ENCODE measurements around the gene PARD6A. TPM values are rescaled to one million over a fixed set of nuclear protein-coding genes. Genes with fewer than 3 reads are reported as not detected.
A peak's percentile ranks its signal among the peaks of the same experiment; 100 is the strongest.

Gene PARD6A
- total and polyA plus RNA-seq, 3 experiments from 2014 or later: 14.7 to 18.3 (median 16.7) TPM

DNA sequence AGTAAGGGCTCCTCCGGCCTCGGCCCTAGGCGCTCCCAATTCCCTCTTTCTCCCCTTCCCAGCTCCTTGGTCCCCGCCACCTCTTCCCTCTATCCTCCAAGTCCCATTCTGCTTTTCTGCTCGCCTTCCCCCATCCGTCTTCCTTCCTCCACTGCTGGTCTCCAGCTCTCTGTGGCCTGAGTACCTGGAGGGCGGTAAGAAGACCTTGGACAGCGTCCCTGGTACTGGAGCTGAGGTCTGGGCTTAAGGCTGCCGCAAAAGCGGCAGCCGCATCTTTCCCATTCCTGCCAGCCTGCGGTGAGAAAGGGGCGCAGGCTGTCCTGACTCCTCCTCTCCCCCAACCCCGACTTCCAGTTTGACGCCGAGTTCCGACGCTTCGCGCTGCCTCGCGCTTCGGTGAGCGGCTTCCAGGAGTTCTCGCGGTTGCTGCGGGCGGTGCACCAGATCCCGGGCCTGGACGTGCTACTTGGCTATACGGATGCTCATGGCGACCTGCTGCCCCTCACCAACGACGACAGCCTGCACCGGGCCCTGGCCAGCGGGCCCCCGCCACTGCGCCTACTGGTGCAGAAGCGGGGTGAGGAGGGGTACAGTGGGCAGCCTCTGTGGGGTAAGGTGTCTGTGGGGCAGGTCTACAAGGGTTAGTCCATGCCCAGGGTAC, 471 bp downstream of the PARD6A start:
- Histone ChIP-seq H3K9me3 (ENCODE audit: low read length) (no peaks in the 10 kb centered on the region), H3K27me3 (ENCODE audit: insufficient read depth, low read length, poor library complexity, severe bottlenecking) (no peaks in the 10 kb centered on the region), H3K4me3 (ENCODE audit: low read length) (peak overlapping the region; percentile 60), H3K27ac (ENCODE audit: low read depth, low read length) (peak overlapping the region; percentile 98), H3K36me3 (ENCODE audit: insufficient read depth, low read length) (no peaks in the 10 kb centered on the region), H3K4me1 (ENCODE audit: insufficient read depth, low read length) (peaks cover 30% of the 10 kb centered on the region)
- Mint-ChIP-seq H3K4me1 (peaks cover 14 to 39% (median 17%) of the 10 kb centered on the region in 3 donors), H3K27me3 (peaks cover 0 to 3% of the 10 kb centered on the region in 2 donors), H3K36me3 (peaks cover 0 to 33% (median 0%) of the 10 kb centered on the region in 3 donors), H3K4me3 (peak overlapping the region; percentile 78 to 94 (median 92)), H3K9me3 (no peaks in the 10 kb centered on the region), H3K27ac (peak overlapping the region; percentile 84 to 99 (median 94))
- ChIA-PET CTCF (interaction anchor here (1.0 to 4.4 kb wide), 5 partner anchors 12 to 155 kb away, joined by 3 to 34 read pairs (median 5); partner anchors contain the start of genes CARMIL2 and CTCF), POLR2A (interaction anchor here (1.4 to 2.6 kb wide), 3 partner anchors 16 to 146 kb away, joined by 9 to 24 read pairs (median 16); partner anchors contain the start of genes CARMIL2, CTCF, RANBP10 and TSNAXIP1)
- DNase-seq: no peak

DNA sequence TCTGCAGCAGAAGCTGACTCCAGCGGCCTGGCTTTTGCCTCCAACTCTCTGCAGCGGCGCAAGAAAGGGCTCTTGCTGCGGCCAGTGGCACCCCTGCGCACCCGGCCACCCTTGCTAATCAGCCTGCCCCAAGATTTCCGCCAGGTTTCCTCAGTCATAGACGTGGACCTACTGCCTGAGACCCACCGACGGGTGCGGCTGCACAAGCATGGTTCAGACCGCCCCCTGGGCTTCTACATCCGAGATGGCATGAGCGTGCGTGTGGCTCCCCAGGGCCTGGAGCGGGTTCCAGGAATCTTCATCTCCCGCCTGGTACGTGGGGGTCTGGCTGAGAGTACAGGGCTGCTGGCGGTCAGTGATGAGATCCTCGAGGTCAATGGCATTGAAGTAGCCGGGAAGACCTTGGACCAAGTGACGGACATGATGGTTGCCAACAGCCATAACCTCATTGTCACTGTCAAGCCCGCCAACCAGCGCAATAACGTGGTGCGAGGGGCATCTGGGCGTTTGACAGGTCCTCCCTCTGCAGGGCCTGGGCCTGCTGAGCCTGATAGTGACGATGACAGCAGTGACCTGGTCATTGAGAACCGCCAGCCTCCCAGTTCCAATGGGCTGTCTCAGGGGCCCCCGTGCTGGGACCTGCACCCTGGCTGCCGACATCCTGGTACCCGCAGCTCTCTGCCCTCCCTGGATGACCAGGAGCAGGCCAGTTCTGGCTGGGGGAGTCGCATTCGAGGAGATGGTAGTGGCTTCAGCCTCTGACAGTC, 1.3 kb downstream of the PARD6A start:
- peaks cover 0 to 29% (median 0%) of the 10 kb centered on the region in 3 donors for H3K36me3 Mint-ChIP-seq
- H3K27me3 Mint-ChIP-seq: peaks cover 0 to 3% of the 10 kb centered on the region in 2 donors
- Histone ChIP-seq H3K4me1 (ENCODE audit: insufficient read depth, low read length) (peaks cover 33% of the 10 kb centered on the region), H3K4me3 (ENCODE audit: low read length) (no peak overlapping the region), H3K27me3 (ENCODE audit: insufficient read depth, low read length, poor library complexity, severe bottlenecking) (no peaks in the 10 kb centered on the region), H3K27ac (ENCODE audit: low read depth, low read length) (no peak overlapping the region), H3K36me3 (ENCODE audit: insufficient read depth, low read length) (no peaks in the 10 kb centered on the region), H3K9me3 (ENCODE audit: low read length) (no peaks in the 10 kb centered on the region)
- peaks cover 14 to 44% (median 20%) of the 10 kb centered on the region in 3 donors for H3K4me1 Mint-ChIP-seq
- no peaks in the 10 kb centered on the region for H3K9me3 Mint-ChIP-seq
- H3K4me3 Mint-ChIP-seq: peak overlapping the region in 6 of 7 donors; percentile 56 to 94 (median 88)
- ChIA-PET CTCF (interaction anchor here (0.8 to 7.7 kb wide), 6 partner anchors 11 to 141 kb away, joined by 3 to 95 read pairs (median 7); partner anchors contain the start of gene CARMIL2), POLR2A (interaction anchor here (2.6 kb wide), 1 partner anchor 17 kb away, joined by 24 read pairs; the partner anchor contains the start of gene CARMIL2)
- DNase-seq: no peak
- peak overlapping the region; percentile 84 to 99 (median 92) for H3K27ac Mint-ChIP-seq

DNA sequence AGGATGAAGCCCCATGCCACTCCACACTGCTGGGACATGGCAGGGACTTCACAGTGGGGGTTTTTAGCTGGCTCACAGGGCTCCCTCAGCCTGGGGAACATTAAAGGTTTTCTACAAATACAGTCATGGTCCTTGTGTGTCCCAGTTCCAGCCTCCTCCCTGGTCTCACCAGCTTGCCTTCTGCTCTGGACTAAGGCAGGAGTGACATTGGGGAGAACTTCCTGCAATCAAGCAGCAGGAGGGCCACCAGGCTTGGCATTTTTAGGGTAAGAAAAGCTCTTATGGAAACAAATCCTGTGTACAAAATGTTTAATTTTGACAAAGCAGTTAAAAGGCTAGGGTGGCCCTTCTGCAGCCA, 1.9 kb downstream of the PARD6A start:
- Mint-ChIP-seq H3K27ac (peak overlapping the region in 3 of 8 donors; percentile 46 to 88 (median 84)), H3K36me3 (peaks cover 0 to 23% (median 0%) of the 10 kb centered on the region in 3 donors), H3K4me1 (peaks cover 14 to 49% (median 24%) of the 10 kb centered on the region in 3 donors), H3K4me3 (peak overlapping the region in 1 of 7 donors; percentile 50), H3K9me3 (no peaks in the 10 kb centered on the region), H3K27me3 (peaks cover 0 to 3% of the 10 kb centered on the region in 2 donors)
- Histone ChIP-seq H3K36me3 (ENCODE audit: insufficient read depth, low read length) (no peaks in the 10 kb centered on the region), H3K27ac (ENCODE audit: low read depth, low read length) (no peak overlapping the region), H3K4me1 (ENCODE audit: insufficient read depth, low read length) (peaks cover 39% of the 10 kb centered on the region), H3K4me3 (ENCODE audit: low read length) (no peak overlapping the region), H3K27me3 (ENCODE audit: insufficient read depth, low read length, poor library complexity, severe bottlenecking) (no peaks in the 10 kb centered on the region), H3K9me3 (ENCODE audit: low read length) (no peaks in the 10 kb centered on the region)
- ChIA-PET POLR2A (no interaction called here), CTCF (interaction anchor here (0.8 to 7.7 kb wide), 5 partner anchors 18 to 141 kb away, joined by 3 to 95 read pairs (median 5); partner anchors contain the start of gene CARMIL2)
- no peak for DNase-seq

DNA sequence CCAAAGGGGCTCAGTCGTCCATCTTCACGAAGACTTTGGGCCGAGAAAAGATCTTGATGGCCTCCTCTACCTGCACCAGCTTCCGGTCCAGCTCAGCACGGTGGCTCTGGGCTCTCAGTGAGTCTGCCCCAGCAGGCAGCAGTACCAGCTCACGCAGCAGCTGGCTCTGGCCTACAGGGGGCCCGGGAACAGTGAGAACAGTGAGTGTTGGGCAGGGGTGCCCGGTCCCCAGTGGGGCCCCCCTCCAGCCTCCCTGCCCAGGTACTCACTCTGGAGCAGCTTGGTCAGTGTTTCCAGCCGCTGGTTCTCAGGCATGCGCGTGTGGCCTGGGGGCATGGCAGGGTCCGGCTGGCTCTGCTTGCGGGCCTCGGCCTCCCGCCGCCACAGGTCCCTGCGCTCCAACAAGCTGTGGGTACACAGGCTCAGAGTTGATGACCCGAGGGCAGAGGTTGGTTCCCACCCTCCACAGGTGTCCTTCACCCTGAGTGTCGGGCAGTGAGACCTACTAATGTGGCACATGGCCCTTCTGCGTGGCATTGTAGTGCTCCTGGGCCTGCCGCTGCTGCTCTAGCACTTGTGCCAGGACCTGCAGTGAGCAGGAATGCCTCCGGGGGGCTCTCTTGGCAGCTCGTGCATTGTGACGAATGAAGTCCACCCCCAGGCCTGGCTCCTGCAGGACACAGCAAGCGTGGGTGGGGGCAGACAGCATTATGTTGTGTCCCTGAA, 2.6 kb downstream of the PARD6A start:
- H3K4me1 ChIP-seq (ENCODE audit: insufficient read depth, low read length): peaks cover 40% of the 10 kb centered on the region
- H3K9me3 Mint-ChIP-seq: no peaks in the 10 kb centered on the region
- H3K27me3 Mint-ChIP-seq: peaks cover 0 to 3% of the 10 kb centered on the region in 2 donors
- CTCF ChIA-PET: interaction anchor here (0.8 to 7.7 kb wide), 7 partner anchors 10 to 142 kb away, joined by 3 to 95 read pairs (median 5); partner anchors contain the start of gene CARMIL2
- peaks cover 0 to 18% (median 0%) of the 10 kb centered on the region in 3 donors for H3K36me3 Mint-ChIP-seq
- no peaks in the 10 kb centered on the region for H3K9me3 ChIP-seq (ENCODE audit: low read length)
- peak overlapping the region in 1 of 7 donors; percentile 50 for H3K4me3 Mint-ChIP-seq
- H3K4me3 ChIP-seq (ENCODE audit: low read length): no peak overlapping the region
- DNase-seq: no peak
- POLR2A ChIA-PET: no interaction called here
- no peaks in the 10 kb centered on the region for H3K27me3 ChIP-seq (ENCODE audit: insufficient read depth, low read length, poor library complexity, severe bottlenecking)
- peaks cover 14 to 50% (median 26%) of the 10 kb centered on the region in 3 donors for H3K4me1 Mint-ChIP-seq
- no peak overlapping the region for H3K27ac ChIP-seq (ENCODE audit: low read depth, low read length)
- no peaks in the 10 kb centered on the region for H3K36me3 ChIP-seq (ENCODE audit: insufficient read depth, low read length)
- H3K27ac Mint-ChIP-seq: peak overlapping the region in 4 of 8 donors; percentile 45 to 88 (median 77)

DNA sequence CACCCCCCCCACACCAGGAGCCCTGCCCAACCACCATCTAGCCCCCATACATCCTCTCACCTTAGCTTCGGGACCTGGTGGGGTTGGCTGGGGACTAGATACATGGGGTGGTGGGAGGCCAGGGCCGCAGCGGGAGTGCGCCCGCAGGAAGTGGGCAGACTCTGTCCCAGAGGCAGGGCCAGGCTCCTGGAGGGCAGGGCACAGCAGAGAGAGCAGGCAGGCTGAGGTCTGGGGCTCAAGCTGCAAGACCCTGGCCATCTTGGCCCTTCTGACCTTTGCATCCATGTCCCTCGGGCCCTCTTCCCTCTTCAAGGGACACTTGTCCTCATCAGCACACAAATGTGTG, 3.1 kb downstream of the PARD6A start:
- no peak overlapping the region for H3K4me3 ChIP-seq (ENCODE audit: low read length)
- no peak for DNase-seq
- H3K4me3 Mint-ChIP-seq: peak overlapping the region in 3 of 7 donors; percentile 20 to 76 (median 30)
- H3K4me1 ChIP-seq (ENCODE audit: insufficient read depth, low read length): peaks cover 34% of the 10 kb centered on the region
- no peaks in the 10 kb centered on the region for H3K27me3 ChIP-seq (ENCODE audit: insufficient read depth, low read length, poor library complexity, severe bottlenecking)
- H3K27me3 Mint-ChIP-seq: peaks cover 0 to 3% of the 10 kb centered on the region in 2 donors
- CTCF ChIA-PET: interaction anchor here (1.2 to 7.7 kb wide), 6 partner anchors 9 to 142 kb away, joined by 3 to 95 read pairs (median 6); partner anchors contain the start of gene CTCF
- no peak overlapping the region for H3K27ac ChIP-seq (ENCODE audit: low read depth, low read length)
- no peaks in the 10 kb centered on the region for H3K9me3 ChIP-seq (ENCODE audit: low read length)
- POLR2A ChIA-PET: no interaction called here
- peaks cover 16 to 46% (median 23%) of the 10 kb centered on the region in 3 donors for H3K4me1 Mint-ChIP-seq
- peak overlapping the region in 6 of 8 donors; percentile 12 to 84 (median 68) for H3K27ac Mint-ChIP-seq
- no peaks in the 10 kb centered on the region for H3K9me3 Mint-ChIP-seq
- H3K36me3 ChIP-seq (ENCODE audit: insufficient read depth, low read length): no peaks in the 10 kb centered on the region
- H3K36me3 Mint-ChIP-seq: peaks cover 0 to 16% (median 0%) of the 10 kb centered on the region in 3 donors

DNA sequence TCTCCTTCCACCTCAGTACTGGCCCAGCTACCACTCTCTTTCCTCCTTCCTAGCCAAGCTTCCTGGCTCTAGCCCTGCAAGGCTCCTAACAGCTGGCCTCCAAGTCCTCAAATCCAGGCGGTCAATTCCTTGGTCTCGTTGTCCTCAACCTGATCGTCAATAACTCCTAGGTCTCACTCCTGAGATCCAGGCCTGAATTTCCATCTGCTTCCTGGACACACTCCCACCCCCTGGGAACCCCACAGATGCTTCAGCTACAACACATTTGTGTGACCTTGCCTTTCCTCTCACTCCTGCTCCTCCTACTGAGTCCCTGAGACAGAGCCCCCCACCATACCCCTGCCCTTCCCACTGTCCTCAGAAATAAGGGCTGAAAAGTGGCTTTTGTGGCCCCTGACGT, 3.5 kb downstream of the PARD6A start:
- no peaks in the 10 kb centered on the region for H3K27me3 ChIP-seq (ENCODE audit: insufficient read depth, low read length, poor library complexity, severe bottlenecking)
- DNase-seq: no peak
- peaks cover 30% of the 10 kb centered on the region for H3K4me1 ChIP-seq (ENCODE audit: insufficient read depth, low read length)
- H3K36me3 ChIP-seq (ENCODE audit: insufficient read depth, low read length): no peaks in the 10 kb centered on the region
- no peaks in the 10 kb centered on the region for H3K9me3 ChIP-seq (ENCODE audit: low read length)
- Mint-ChIP-seq H3K9me3 (no peaks in the 10 kb centered on the region), H3K27me3 (peaks cover 0 to 3% of the 10 kb centered on the region in 2 donors), H3K4me3 (peak overlapping the region in 4 of 7 donors; percentile 20 to 76 (median 39)), H3K36me3 (peaks cover 0 to 12% (median 0%) of the 10 kb centered on the region in 3 donors), H3K27ac (peak overlapping the region in 7 of 8 donors; percentile 12 to 84 (median 69)), H3K4me1 (peaks cover 14 to 41% (median 19%) of the 10 kb centered on the region in 3 donors)
- no peak overlapping the region for H3K27ac ChIP-seq (ENCODE audit: low read depth, low read length)
- ChIA-PET POLR2A (no interaction called here), CTCF (interaction anchor here (1.2 to 7.7 kb wide), 7 partner anchors 9 to 142 kb away, joined by 3 to 95 read pairs (median 6); partner anchors contain the start of genes CARMIL2 and CTCF)
- H3K4me3 ChIP-seq (ENCODE audit: low read length): no peak overlapping the region

DNA sequence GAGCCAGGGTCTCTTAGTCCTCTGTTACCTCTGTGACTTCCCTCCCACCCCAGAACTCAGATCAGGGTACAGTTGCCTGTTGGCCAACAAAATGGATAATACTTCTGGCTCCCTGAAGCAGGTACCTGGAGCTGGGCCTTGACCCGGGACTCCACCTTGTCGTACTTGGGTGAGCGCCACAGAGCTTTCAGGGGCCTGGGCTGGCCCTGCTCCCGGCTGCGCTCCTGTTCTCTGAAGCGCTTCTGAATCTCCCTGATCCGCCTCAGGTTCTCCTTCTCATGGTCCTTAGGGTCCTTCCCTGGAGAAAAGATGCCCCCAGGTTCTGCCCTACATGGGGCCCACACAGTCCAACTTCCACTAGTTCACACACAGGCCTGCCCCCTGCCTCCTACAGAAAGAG, 4.1 kb downstream of the PARD6A start:
- peaks cover 0 to 9% (median 0%) of the 10 kb centered on the region in 3 donors for H3K36me3 Mint-ChIP-seq
- peak overlapping the region in 6 of 7 donors; percentile 24 to 81 (median 60) for H3K4me3 Mint-ChIP-seq
- no peaks in the 10 kb centered on the region for H3K9me3 ChIP-seq (ENCODE audit: low read length)
- no peaks in the 10 kb centered on the region for H3K27me3 ChIP-seq (ENCODE audit: insufficient read depth, low read length, poor library complexity, severe bottlenecking)
- POLR2A ChIA-PET: no interaction called here
- peaks cover 27% of the 10 kb centered on the region for H3K4me1 ChIP-seq (ENCODE audit: insufficient read depth, low read length)
- H3K27ac Mint-ChIP-seq: peak overlapping the region in 6 of 8 donors; percentile 53 to 84 (median 77)
- H3K9me3 Mint-ChIP-seq: no peaks in the 10 kb centered on the region
- H3K36me3 ChIP-seq (ENCODE audit: insufficient read depth, low read length): no peaks in the 10 kb centered on the region
- no peak for DNase-seq
- H3K27me3 Mint-ChIP-seq: peaks cover 0 to 3% of the 10 kb centered on the region in 2 donors
- H3K4me1 Mint-ChIP-seq: peaks cover 12 to 37% (median 16%) of the 10 kb centered on the region in 3 donors
- H3K4me3 ChIP-seq (ENCODE audit: low read length): no peak overlapping the region
- H3K27ac ChIP-seq (ENCODE audit: low read depth, low read length): no peak overlapping the region
- CTCF ChIA-PET: interaction anchor here (1.2 to 7.7 kb wide), 6 partner anchors 8 to 143 kb away, joined by 4 to 95 read pairs (median 8); partner anchors contain the start of genes CARMIL2 and CTCF
